Islet of Langerhans (tissue), 1 donor: ENCODE measurements around the gene LRRC4B.

Experiments
- FAIRE-seq: peaks from one replicate; lab custom pipeline; 2011; peaks lifted over from hg19 to GRCh38; lab: Jason Lieb, UNC

The LRRC4B gene

GRCh38 chr19:50506700-50507099 is 61.5 kb downstream of the LRRC4B start:
- FAIRE-seq = no peak

- FAIRE-seq = no peak
These were observed 62.2 kb downstream of the LRRC4B start for GRCh38 chr19:50505856-50506611.

- no peak for FAIRE-seq
These were observed 66.4 kb downstream of the LRRC4B start for GRCh38 chr19:50501568-50502475.

GRCh38 chr19:50501186-50501567 is 67.1 kb downstream of the LRRC4B start:
- FAIRE-seq = no peak

GRCh38 chr19:50500753-50501151 is 67.5 kb downstream of the LRRC4B start:
- no peak for FAIRE-seq

- FAIRE-seq = no peak
These were observed 68.0 kb downstream of the LRRC4B start for GRCh38 chr19:50500060-50500752.

GRCh38 chr19:50498219-50499056 is 69.8 kb downstream of the LRRC4B start:
- FAIRE-seq = no peak

GRCh38 chr19:50497022-50497405 is 71.2 kb downstream of the LRRC4B start:
- FAIRE-seq = no peak

- no peak for FAIRE-seq
These were observed 71.8 kb downstream of the LRRC4B start for GRCh38 chr19:50496189-50497021.

- no peak for FAIRE-seq
These were observed 73.2 kb downstream of the LRRC4B start for GRCh38 chr19:50495020-50495531.

GRCh38 chr19:50494186-50495019 is 73.8 kb downstream of the LRRC4B start:
- no peak for FAIRE-seq

- FAIRE-seq = no peak
These were observed 75.1 kb downstream of the LRRC4B start for GRCh38 chr19:50493171-50493570.

- no peak for FAIRE-seq
These were observed 75.8 kb downstream of the LRRC4B start for GRCh38 chr19:50492303-50493052.

- no peak for FAIRE-seq
These were observed 77.2 kb downstream of the LRRC4B start for GRCh38 chr19:50490991-50491472.

GRCh38 chr19:50490411-50490811 is 77.8 kb downstream of the LRRC4B start:
- no peak for FAIRE-seq

GRCh38 chr19:50489461-50490011 is 78.7 kb downstream of the LRRC4B start:
- no peak for FAIRE-seq

- FAIRE-seq = no peak
These were observed 79.6 kb downstream of the LRRC4B start for GRCh38 chr19:50488389-50489194.
